ENCODE data around the gene PTCRA. TPM values are rescaled to one million over a fixed set of nuclear protein-coding genes. Genes with fewer than 3 reads are reported as not detected.

PTCRA gene
- total and polyA plus RNA-seq, 3 donors from 2014 or later: 0.56 TPM; not detected in 2

- Histone ChIP-seq H3K27me3 (no peaks in the 10 kb centered on the region), H3K4me1 (no peaks in the 10 kb centered on the region), H3K36me3 (ENCODE audit: low read depth, missing control alignments) (no peaks in the 10 kb centered on the region), H3K4me3 (no peak overlapping the region), H3K27ac (no peak overlapping the region), H3K9me3 (no peaks in the 10 kb centered on the region)
- intact Hi-C loops (cut with DNase I; ENCODE audit: low total_unique reads): no loop called here
- no peak for DNase-seq
- TF ChIP-seq POLR2A (IDR thresholded peaks at IDR 0.05): no peak
- TF ChIP-seq CTCF (IDR thresholded peaks at IDR 0.05): no peak
- WGBS, 2 donors: 70 to 92% methylated on average over 4 of the region's 4 CpGs
Measured at GRCh38 chr6:42968783-42969182, 52.9 kb downstream of the PTCRA start.

- Histone ChIP-seq H3K27ac (no peak overlapping the region), H3K4me3 (no peak overlapping the region), H3K9me3 (no peaks in the 10 kb centered on the region), H3K4me1 (no peaks in the 10 kb centered on the region), H3K27me3 (no peaks in the 10 kb centered on the region), H3K36me3 (ENCODE audit: low read depth, missing control alignments) (no peaks in the 10 kb centered on the region)
- no peak for DNase-seq
- TF ChIP-seq POLR2A (IDR thresholded peaks at IDR 0.05) (no peak), CTCF (IDR thresholded peaks at IDR 0.05) (no peak)
- intact Hi-C loops (cut with DNase I; ENCODE audit: low total_unique reads): no loop called here
- 86 to 100% methylated on average over 2 of the region's 2 CpGs for WGBS, 2 donors
Measured at GRCh38 chr6:42969431-42969830, 53.6 kb downstream of the PTCRA start.

GRCh38 chr6:42969934-42970333 lies 54.1 kb downstream of the PTCRA start:
- no peak overlapping the region for H3K4me3 ChIP-seq
- TF ChIP-seq POLR2A (IDR thresholded peaks at IDR 0.05) (no peak), CTCF (IDR thresholded peaks at IDR 0.05) (no peak)
- no peaks in the 10 kb centered on the region for H3K4me1 ChIP-seq
- WGBS, 2 donors: 95 to 96% methylated on average over 4 of the region's 4 CpGs
- no peaks in the 10 kb centered on the region for H3K36me3 ChIP-seq (ENCODE audit: low read depth, missing control alignments)
- no peaks in the 10 kb centered on the region for H3K9me3 ChIP-seq
- DNase-seq: no peak
- H3K27ac ChIP-seq: no peak overlapping the region
- no peaks in the 10 kb centered on the region for H3K27me3 ChIP-seq
- intact Hi-C loops (cut with DNase I; ENCODE audit: low total_unique reads): no loop called here

- intact Hi-C loops (cut with DNase I; ENCODE audit: low total_unique reads): no loop called here
- Histone ChIP-seq H3K27ac (no peak overlapping the region), H3K4me1 (no peaks in the 10 kb centered on the region), H3K27me3 (no peaks in the 10 kb centered on the region), H3K4me3 (no peak overlapping the region), H3K36me3 (ENCODE audit: low read depth, missing control alignments) (no peaks in the 10 kb centered on the region), H3K9me3 (no peaks in the 10 kb centered on the region)
- 86 to 90% methylated on average over 4 of the region's 4 CpGs for WGBS, 2 donors
- no peak for TF ChIP-seq CTCF (IDR thresholded peaks at IDR 0.05)
- no peak for TF ChIP-seq POLR2A (IDR thresholded peaks at IDR 0.05)
- no peak for DNase-seq
Measured at GRCh38 chr6:42970871-42971612, 55.2 kb downstream of the PTCRA start.

GRCh38 chr6:42971746-42972327 lies 56.0 kb downstream of the PTCRA start:
- Histone ChIP-seq H3K36me3 (ENCODE audit: low read depth, missing control alignments) (no peaks in the 10 kb centered on the region), H3K4me3 (no peak overlapping the region), H3K9me3 (no peaks in the 10 kb centered on the region), H3K27ac (no peak overlapping the region), H3K27me3 (no peaks in the 10 kb centered on the region), H3K4me1 (no peaks in the 10 kb centered on the region)
- intact Hi-C loops (cut with DNase I; ENCODE audit: low total_unique reads): no loop called here
- 82 to 93% methylated on average over 3 of the region's 3 CpGs for WGBS, 2 donors
- TF ChIP-seq CTCF (IDR thresholded peaks at IDR 0.05) (no peak), POLR2A (IDR thresholded peaks at IDR 0.05) (no peak)
- no peak for DNase-seq
